Measurements from ENCODE around the gene BECN2. TPM values are rescaled to one million over a fixed set of nuclear protein-coding genes. Genes with fewer than 3 reads are reported as not detected.
A peak's percentile ranks its signal among the peaks of the same experiment; 100 is the strongest.

BECN2 gene
- total RNA-seq, 2 experiments from 2014 or later: not detected

DNA sequence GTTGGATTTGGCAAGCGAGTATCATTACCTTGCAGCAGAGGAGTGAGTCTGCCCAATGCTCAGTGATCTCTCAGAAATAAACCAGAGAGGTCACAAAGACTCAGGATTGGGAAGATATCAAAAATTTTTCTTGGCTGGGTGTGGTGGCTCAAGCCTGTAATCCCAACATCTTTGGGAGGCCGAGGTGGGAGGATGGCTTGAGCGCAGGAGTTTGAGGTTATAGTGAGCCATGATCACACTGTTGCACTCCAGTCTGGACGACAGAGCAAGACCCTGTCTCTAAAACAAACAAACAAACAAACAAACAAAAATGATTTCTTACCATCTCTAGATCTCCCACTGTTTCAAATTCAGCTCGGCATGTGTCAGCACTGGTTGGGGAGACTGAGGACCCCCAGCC is 13.3 kb upstream of the BECN2 start:
- POLR2A ChIA-PET: no interaction called here
- H3K27me3 Mint-ChIP-seq (ENCODE audit: low read depth): no peaks in the 10 kb centered on the region

GRCh38 chr1:241947354-241947753 is 10.2 kb upstream of the BECN2 start:
- Mint-ChIP-seq H3K4me1 (ENCODE audit: low read depth) (no peaks in the 10 kb centered on the region), H3K27me3 (ENCODE audit: low read depth) (no peaks in the 10 kb centered on the region), H3K4me3 (no peak overlapping the region), H3K27ac (no peak overlapping the region), H3K9me3 (ENCODE audit: insufficient read depth) (no peaks in the 10 kb centered on the region), H3K36me3 (ENCODE audit: low read depth) (no peaks in the 10 kb centered on the region)
- CTCF ChIA-PET: no interaction called here
- no peak for DNase-seq
- ATAC-seq: no peak
- POLR2A ChIA-PET: no interaction called here

More for the DNA sequence above, 13.3 kb upstream of the BECN2 start:
- Mint-ChIP-seq H3K9me3 (ENCODE audit: insufficient read depth) (no peaks in the 10 kb centered on the region), H3K27ac (no peak overlapping the region), H3K36me3 (ENCODE audit: low read depth) (no peaks in the 10 kb centered on the region), H3K4me3 (no peak overlapping the region), H3K4me1 (ENCODE audit: low read depth) (no peaks in the 10 kb centered on the region)
- no peak for ATAC-seq
- CTCF ChIA-PET: no interaction called here
- DNase-seq: no peak

DNA sequence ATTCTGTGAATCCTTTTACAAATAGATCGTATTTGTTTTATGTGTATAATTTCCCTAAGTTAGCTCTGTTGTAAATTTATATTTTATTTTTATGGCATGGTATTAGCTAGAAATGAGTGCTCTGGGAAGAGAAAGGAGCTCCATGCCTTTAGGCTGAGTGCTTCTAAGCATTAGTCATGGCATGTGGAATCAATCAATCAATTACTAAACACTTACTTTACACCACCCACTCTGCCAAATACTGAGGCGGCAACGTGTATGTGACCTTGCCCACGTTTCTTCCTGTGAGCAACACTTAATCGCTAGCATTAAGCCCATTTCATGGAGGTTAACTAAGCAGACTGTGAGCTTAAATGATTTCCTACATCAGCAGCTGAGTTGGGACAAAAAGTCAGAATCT is 7.2 kb upstream of the BECN2 start:
- ATAC-seq (no peak), DNase-seq (no peak)
- H3K9me3 Mint-ChIP-seq (ENCODE audit: insufficient read depth): no peaks in the 10 kb centered on the region
- H3K27ac Mint-ChIP-seq: no peak overlapping the region
- H3K27me3 Mint-ChIP-seq (ENCODE audit: low read depth): no peaks in the 10 kb centered on the region
- POLR2A ChIA-PET: interaction anchor here (1.1 kb wide), 1 partner anchor 26 kb away, joined by 3 read pairs; no protein-coding TSS in a partner anchor
- H3K4me3 Mint-ChIP-seq: no peak overlapping the region
- no peaks in the 10 kb centered on the region for H3K4me1 Mint-ChIP-seq (ENCODE audit: low read depth)
- H3K36me3 Mint-ChIP-seq (ENCODE audit: low read depth): no peaks in the 10 kb centered on the region
- CTCF ChIA-PET: no interaction called here

DNA sequence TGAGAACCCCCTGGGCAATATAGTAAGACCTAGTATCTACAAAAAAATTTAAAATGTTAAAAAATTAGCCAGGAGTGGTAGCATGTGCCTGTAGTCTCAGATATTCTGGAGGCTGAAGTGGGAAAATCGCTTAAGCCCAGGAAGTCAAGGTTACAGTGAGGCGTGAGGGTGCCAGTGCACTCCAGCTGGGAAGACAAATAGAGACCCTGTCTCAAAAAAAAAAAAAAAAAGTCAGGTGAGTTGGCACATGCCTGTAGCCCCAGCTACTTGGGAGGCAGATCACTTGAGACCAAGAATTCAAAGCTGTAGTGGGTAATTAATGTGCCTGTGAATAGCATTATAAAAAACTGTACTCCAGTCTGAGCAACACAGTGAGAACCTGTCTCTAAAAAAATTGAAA is 4.6 kb downstream of the BECN2 start:
- CTCF ChIA-PET: no interaction called here

DNA sequence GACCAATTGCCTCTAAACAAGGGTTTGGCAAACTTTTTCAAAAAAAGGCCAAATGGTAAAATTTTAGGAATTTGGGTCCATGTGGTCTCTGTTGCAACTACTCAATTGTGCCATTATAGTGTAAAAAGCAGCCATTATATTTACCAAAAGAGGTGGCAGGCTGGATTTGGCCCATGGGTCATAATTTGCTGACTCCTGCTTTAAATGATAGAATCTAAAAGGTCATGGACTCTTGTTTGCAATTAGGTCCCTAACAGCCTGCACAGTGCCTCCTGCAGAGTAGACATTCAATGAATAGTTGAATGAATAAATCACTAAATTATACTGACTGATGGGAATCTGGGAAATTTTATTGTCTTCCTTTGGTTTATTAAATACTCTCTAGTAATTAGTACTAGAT is 6.2 kb downstream of the BECN2 start:
- no peaks in the 10 kb centered on the region for H3K36me3 Mint-ChIP-seq (ENCODE audit: low read depth)
- H3K27ac Mint-ChIP-seq: no peak overlapping the region
- no peak for DNase-seq
- POLR2A ChIA-PET: no interaction called here
- no peaks in the 10 kb centered on the region for H3K4me1 Mint-ChIP-seq (ENCODE audit: low read depth)
- H3K4me3 Mint-ChIP-seq: no peak overlapping the region
- ATAC-seq: no peak
- no peaks in the 10 kb centered on the region for H3K9me3 Mint-ChIP-seq (ENCODE audit: insufficient read depth)
- H3K27me3 Mint-ChIP-seq (ENCODE audit: low read depth): no peaks in the 10 kb centered on the region
- CTCF ChIA-PET: no interaction called here

More for the DNA sequence above, 4.6 kb downstream of the BECN2 start:
- Mint-ChIP-seq H3K4me1 (ENCODE audit: low read depth) (no peaks in the 10 kb centered on the region), H3K27ac (no peak overlapping the region), H3K9me3 (ENCODE audit: insufficient read depth) (no peaks in the 10 kb centered on the region), H3K27me3 (ENCODE audit: low read depth) (no peaks in the 10 kb centered on the region), H3K36me3 (ENCODE audit: low read depth) (no peaks in the 10 kb centered on the region), H3K4me3 (no peak overlapping the region)
- DNase-seq: no peak
- POLR2A ChIA-PET: no interaction called here
- ATAC-seq: no peak

DNA sequence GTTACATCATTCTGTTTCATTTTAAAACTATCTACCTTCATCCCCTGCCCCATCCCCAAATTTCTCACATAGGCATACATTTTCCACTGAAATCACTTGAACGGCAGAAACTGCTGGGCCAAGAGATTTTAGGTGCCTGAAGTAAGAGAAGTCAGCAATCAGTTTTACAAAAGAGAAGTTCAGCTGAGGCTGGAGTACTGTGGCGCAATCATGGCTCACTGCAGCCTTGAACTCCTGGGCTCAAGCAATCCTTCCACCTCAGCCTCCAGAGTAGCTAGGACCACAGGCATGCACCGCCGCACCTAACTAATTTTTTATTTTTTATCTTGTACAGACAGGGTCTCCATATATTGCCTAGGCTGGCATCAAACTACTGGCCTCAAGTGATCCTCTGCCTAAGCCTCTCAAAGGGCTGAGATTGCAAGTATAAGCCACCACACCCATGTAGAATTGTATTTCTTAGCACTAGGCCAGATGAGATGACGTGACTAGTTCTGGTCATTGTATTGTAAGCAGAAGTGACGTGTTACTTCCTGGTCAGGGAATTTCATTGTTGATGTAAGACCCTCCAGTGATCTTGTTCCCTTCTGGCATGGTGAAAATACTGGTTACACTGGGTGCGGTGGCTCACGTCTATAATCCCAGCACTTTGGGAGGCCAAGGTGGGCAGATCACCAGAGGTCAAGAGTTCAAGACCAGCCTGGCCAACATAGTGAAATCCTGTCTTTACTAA is 7.1 kb downstream of the BECN2 start:
- ATAC-seq: no peak
- DNase-seq: no peak
- ChIA-PET POLR2A (no interaction called here), CTCF (no interaction called here)
- Mint-ChIP-seq H3K9me3 (ENCODE audit: insufficient read depth) (no peaks in the 10 kb centered on the region), H3K4me3 (no peak overlapping the region), H3K27ac (no peak overlapping the region), H3K4me1 (ENCODE audit: low read depth) (no peaks in the 10 kb centered on the region), H3K27me3 (ENCODE audit: low read depth) (no peaks in the 10 kb centered on the region), H3K36me3 (ENCODE audit: low read depth) (no peaks in the 10 kb centered on the region)

DNA sequence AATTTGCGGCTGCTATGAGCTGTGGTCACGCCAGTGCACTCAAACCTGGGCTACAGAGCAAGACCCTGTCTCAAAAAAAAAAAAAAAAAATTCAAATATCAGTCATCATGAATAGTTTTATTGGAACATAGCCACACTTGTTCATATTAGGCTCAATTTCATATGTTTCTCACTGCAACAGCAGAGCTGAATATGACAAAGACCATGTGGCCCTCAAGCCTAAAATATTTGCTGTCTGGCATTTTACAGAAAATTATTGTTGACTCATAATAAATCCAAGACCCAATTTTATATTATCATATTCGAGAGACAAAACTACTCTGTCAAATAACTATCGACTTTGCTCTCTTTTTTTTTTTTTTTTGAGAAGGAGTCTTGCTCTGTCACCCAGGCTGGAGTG is 11.0 kb downstream of the BECN2 start:
- CTCF ChIA-PET: no interaction called here
- Mint-ChIP-seq H3K36me3 (ENCODE audit: low read depth) (no peaks in the 10 kb centered on the region), H3K9me3 (ENCODE audit: insufficient read depth) (no peaks in the 10 kb centered on the region), H3K4me1 (ENCODE audit: low read depth) (no peaks in the 10 kb centered on the region), H3K4me3 (no peak overlapping the region), H3K27me3 (ENCODE audit: low read depth) (no peaks in the 10 kb centered on the region), H3K27ac (no peak overlapping the region)
- POLR2A ChIA-PET: interaction anchor here (0.7 kb wide), 1 partner anchor 281 kb away, joined by 3 read pairs; no protein-coding TSS in a partner anchor
- no peak for ATAC-seq
- DNase-seq: no peak

- H3K4me3 Mint-ChIP-seq: no peak overlapping the region
- DNase-seq (no peak), ATAC-seq (no peak)
- POLR2A ChIA-PET: no interaction called here
- H3K4me1 Mint-ChIP-seq (ENCODE audit: low read depth): no peaks in the 10 kb centered on the region
- H3K9me3 Mint-ChIP-seq (ENCODE audit: insufficient read depth): no peaks in the 10 kb centered on the region
- H3K36me3 Mint-ChIP-seq (ENCODE audit: low read depth): no peaks in the 10 kb centered on the region
- H3K27me3 Mint-ChIP-seq (ENCODE audit: low read depth): no peaks in the 10 kb centered on the region
- no peak overlapping the region for H3K27ac Mint-ChIP-seq
- CTCF ChIA-PET: no interaction called here
These were observed 15.3 kb downstream of the BECN2 start for GRCh38 chr1:241972703-241973369.

DNA sequence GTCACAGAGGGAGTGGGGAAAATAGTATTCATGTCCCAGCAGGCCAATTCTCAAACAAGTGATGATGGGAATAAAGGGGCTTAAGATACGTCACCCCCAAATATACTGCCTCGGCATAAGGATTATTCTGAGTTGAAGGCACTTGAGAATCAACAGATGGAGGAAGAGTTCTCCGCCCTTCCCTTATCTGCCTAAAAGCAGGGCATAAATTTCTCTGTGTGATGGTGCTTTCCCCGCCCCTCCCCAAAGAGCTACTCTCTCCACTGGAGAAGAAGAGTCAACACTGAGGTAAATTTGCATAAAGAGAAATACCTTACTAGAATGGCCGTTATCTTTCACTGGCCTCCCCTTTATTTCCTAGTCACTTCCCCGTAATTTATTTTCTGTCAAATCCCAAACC is 18.7 kb downstream of the BECN2 start:
- ATAC-seq: no peak
- H3K27me3 Mint-ChIP-seq (ENCODE audit: low read depth): no peaks in the 10 kb centered on the region
- H3K36me3 Mint-ChIP-seq (ENCODE audit: low read depth): no peaks in the 10 kb centered on the region
- no peak overlapping the region for H3K4me3 Mint-ChIP-seq
- CTCF ChIA-PET: interaction anchor here (0.7 kb wide), 1 partner anchor 22 kb away, joined by 3 read pairs; no protein-coding TSS in a partner anchor
- POLR2A ChIA-PET: interaction anchor here (0.9 kb wide), 1 partner anchor 25 kb away, joined by 3 read pairs; no protein-coding TSS in a partner anchor
- DNase-seq: no peak
- no peaks in the 10 kb centered on the region for H3K4me1 Mint-ChIP-seq (ENCODE audit: low read depth)
- no peaks in the 10 kb centered on the region for H3K9me3 Mint-ChIP-seq (ENCODE audit: insufficient read depth)
- no peak overlapping the region for H3K27ac Mint-ChIP-seq

GRCh38 chr1:241979071-241979470 is 21.5 kb downstream of the BECN2 start:
- POLR2A ChIA-PET: no interaction called here
- DNase-seq: no peak
- H3K4me1 Mint-ChIP-seq (ENCODE audit: low read depth): no peaks in the 10 kb centered on the region
- ATAC-seq: no peak
- H3K9me3 Mint-ChIP-seq (ENCODE audit: insufficient read depth): no peaks in the 10 kb centered on the region
- no peak overlapping the region for H3K4me3 Mint-ChIP-seq
- CTCF ChIA-PET: no interaction called here
- no peak overlapping the region for H3K27ac Mint-ChIP-seq
- H3K27me3 Mint-ChIP-seq (ENCODE audit: low read depth): no peaks in the 10 kb centered on the region
- H3K36me3 Mint-ChIP-seq (ENCODE audit: low read depth): no peaks in the 10 kb centered on the region

- Mint-ChIP-seq H3K4me1 (ENCODE audit: low read depth) (no peaks in the 10 kb centered on the region), H3K27me3 (ENCODE audit: low read depth) (no peaks in the 10 kb centered on the region), H3K4me3 (no peak overlapping the region), H3K27ac (no peak overlapping the region), H3K9me3 (ENCODE audit: insufficient read depth) (no peaks in the 10 kb centered on the region), H3K36me3 (ENCODE audit: low read depth) (no peaks in the 10 kb centered on the region)
- DNase-seq (no peak), ATAC-seq (no peak)
- ChIA-PET POLR2A (no interaction called here), CTCF (no interaction called here)
These were observed 22.4 kb downstream of the BECN2 start for GRCh38 chr1:241979926-241980325.

GRCh38 chr1:241985787-241986186 is 28.2 kb downstream of the BECN2 start:
- CTCF ChIA-PET: interaction anchor here (0.7 to 2.1 kb wide), 6 partner anchors 9 to 374 kb away, joined by 3 to 9 read pairs (median 3); partner anchors contain the start of gene MAP1LC3C
- DNase-seq (peak; percentile 38), ATAC-seq (no peak)
- no peaks in the 10 kb centered on the region for H3K27me3 Mint-ChIP-seq (ENCODE audit: low read depth)
- H3K36me3 Mint-ChIP-seq (ENCODE audit: low read depth): no peaks in the 10 kb centered on the region
- POLR2A ChIA-PET: no interaction called here
- no peaks in the 10 kb centered on the region for H3K4me1 Mint-ChIP-seq (ENCODE audit: low read depth)
- no peak overlapping the region for H3K27ac Mint-ChIP-seq
- no peaks in the 10 kb centered on the region for H3K9me3 Mint-ChIP-seq (ENCODE audit: insufficient read depth)
- H3K4me3 Mint-ChIP-seq: no peak overlapping the region

All from activated CD8-positive, alpha-beta T cell treated with anti-CD3 and anti-CD28 coated beads, Interleukin-2, amount 10 ng/mL, durations not matched to agents 7 days and 5 days (primary cell).